WTC11 (cell line): ENCODE data around the gene GART.

Experiments used
- CBFB ChIP-seq: sonication (generic); formaldehyde crosslinking; IDR thresholded peaks from 2 replicates; pipeline ENCODE4 v1.8.1; 2022; ENCODE audit warnings: mild to moderate bottlenecking, low read depth, missing genetic modification reagents
- CREB1 ChIP-seq: sonication (generic); formaldehyde crosslinking; IDR thresholded peaks from 2 replicates; pipeline ENCODE4 v1.8.0; 2023; ENCODE audit warnings: mild to moderate bottlenecking, missing genetic modification reagents
- CTCF ChIP-seq: fragments of 200-600 bp; IDR thresholded peaks from 2 replicates; pipeline ENCODE4 v1.8.0; 2022; ENCODE audit warnings: antibody characterized with exemption
- ERG ChIP-seq: fragments of 250-450 bp; sonication (Bioruptor Pico); IDR thresholded peaks from 2 replicates; pipeline ENCODE4 v1.8.0; 2021; ENCODE audit warnings: mild to moderate bottlenecking
- MYBL2 ChIP-seq: sonication (generic); formaldehyde crosslinking; IDR thresholded peaks from 2 replicates; pipeline ENCODE4 v1.8.1; 2023; ENCODE audit warnings: mild to moderate bottlenecking, moderate library complexity, missing genetic modification reagents
- PRDM15 ChIP-seq: sonication (generic); formaldehyde crosslinking; IDR thresholded peaks from 2 replicates; pipeline ENCODE4 v1.8.0; 2022; ENCODE audit warnings: missing genetic modification reagents
- ZNF423 ChIP-seq: fragments of 250-450 bp; sonication (Bioruptor Pico); IDR thresholded peaks from 2 replicates; pipeline ENCODE4 v2.1.2; 2022; ENCODE audit warnings: mild to moderate bottlenecking, moderate library complexity
- TF ChIP-seq, protein P1 (sequence below): sonication (generic); formaldehyde crosslinking; IDR thresholded peaks from 2 replicates; pipeline ENCODE4 v1.8.0; 2022; ENCODE audit warnings: mild to moderate bottlenecking, missing genetic modification reagents
- TF ChIP-seq, protein P2 (sequence below): sonication (generic); formaldehyde crosslinking; conservative IDR thresholded peaks from 2 replicates; pipeline ENCODE4 v1.8.1; 2022; ENCODE audit warnings: mild to moderate bottlenecking, missing genetic modification reagents
- TF ChIP-seq, protein P3 (sequence below): sonication (generic); formaldehyde crosslinking; IDR thresholded peaks from 2 replicates; pipeline ENCODE4 v1.8.1; 2022; ENCODE audit warnings: missing genetic modification reagents, borderline replicate concordance
- TF ChIP-seq, protein P4 (sequence below): sonication (generic); formaldehyde crosslinking; IDR thresholded peaks from 2 replicates; pipeline ENCODE4 v1.8.0; 2022; ENCODE audit warnings: mild to moderate bottlenecking, missing genetic modification reagents

- TF ChIP-seq CTCF (no peak), ERG (CRISPR knock-in tag) (0 out of 2 replicates have a peak, but pooled peaks have one; percentile 41), MYBL2 (CRISPR knock-in tag) (no peak), CREB1 (CRISPR knock-in tag) (no peak), CBFB (CRISPR knock-in tag) (no peak), ZNF423 (no peak), PRDM15 (CRISPR knock-in tag) (no peak; the same call in 1 of the 2 replicates)
- TF ChIP-seq, protein P1, sequence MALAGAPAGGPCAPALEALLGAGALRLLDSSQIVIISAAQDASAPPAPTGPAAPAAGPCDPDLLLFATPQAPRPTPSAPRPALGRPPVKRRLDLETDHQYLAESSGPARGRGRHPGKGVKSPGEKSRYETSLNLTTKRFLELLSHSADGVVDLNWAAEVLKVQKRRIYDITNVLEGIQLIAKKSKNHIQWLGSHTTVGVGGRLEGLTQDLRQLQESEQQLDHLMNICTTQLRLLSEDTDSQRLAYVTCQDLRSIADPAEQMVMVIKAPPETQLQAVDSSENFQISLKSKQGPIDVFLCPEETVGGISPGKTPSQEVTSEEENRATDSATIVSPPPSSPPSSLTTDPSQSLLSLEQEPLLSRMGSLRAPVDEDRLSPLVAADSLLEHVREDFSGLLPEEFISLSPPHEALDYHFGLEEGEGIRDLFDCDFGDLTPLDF: no peak
- TF ChIP-seq, protein P2, sequence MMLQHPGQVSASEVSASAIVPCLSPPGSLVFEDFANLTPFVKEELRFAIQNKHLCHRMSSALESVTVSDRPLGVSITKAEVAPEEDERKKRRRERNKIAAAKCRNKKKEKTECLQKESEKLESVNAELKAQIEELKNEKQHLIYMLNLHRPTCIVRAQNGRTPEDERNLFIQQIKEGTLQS (CRISPR knock-in tag): no peak
- TF ChIP-seq, protein P3, sequence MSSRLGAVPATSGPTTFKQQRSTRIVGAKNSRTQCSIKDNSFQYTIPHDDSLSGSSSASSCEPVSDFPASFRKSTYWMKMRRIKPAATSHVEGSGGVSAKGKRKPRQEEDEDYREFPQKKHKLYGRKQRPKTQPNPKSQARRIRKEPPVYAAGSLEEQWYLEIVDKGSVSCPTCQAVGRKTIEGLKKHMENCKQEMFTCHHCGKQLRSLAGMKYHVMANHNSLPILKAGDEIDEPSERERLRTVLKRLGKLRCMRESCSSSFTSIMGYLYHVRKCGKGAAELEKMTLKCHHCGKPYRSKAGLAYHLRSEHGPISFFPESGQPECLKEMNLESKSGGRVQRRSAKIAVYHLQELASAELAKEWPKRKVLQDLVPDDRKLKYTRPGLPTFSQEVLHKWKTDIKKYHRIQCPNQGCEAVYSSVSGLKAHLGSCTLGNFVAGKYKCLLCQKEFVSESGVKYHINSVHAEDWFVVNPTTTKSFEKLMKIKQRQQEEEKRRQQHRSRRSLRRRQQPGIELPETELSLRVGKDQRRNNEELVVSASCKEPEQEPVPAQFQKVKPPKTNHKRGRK: no peak
- TF ChIP-seq, protein P4, sequence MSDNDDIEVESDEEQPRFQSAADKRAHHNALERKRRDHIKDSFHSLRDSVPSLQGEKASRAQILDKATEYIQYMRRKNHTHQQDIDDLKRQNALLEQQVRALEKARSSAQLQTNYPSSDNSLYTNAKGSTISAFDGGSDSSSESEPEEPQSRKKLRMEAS: peak; percentile 46; the same call in 1 of the 2 replicates
These were observed 46.8 kb upstream of the GART start, which contains the start of gene DONSON for GRCh38 chr21:33588485-33589335.
